Keratinocyte (primary cell): ENCODE data around the gene SIGLEC1. TPM values are rescaled to one million over a fixed set of nuclear protein-coding genes. Genes with fewer than 3 reads are reported as not detected.

Experiments
- DNase-seq: peaks from one replicate; pipeline ENCODE4 v3.0.0-alpha.2; 2011; ENCODE audit warnings: low read depth, missing footprints, low spot score
- FAIRE-seq: peaks from 2 replicates; lab custom pipeline; 2011; peaks lifted over from hg19 to GRCh38; lab: Jason Lieb, UNC
- H2AFZ ChIP-seq: 2 replicates; pipeline ENCODE4 v1.6.0; 2012; ENCODE audit warnings: low read length, control low read depth, inconsistent platforms; ENCODE audit not compliant: control insufficient read depth
- H3K27ac ChIP-seq: 2 replicates; pipeline ENCODE4 v1.5.1; 2011; ENCODE audit warnings: low read length; ENCODE audit not compliant: control insufficient read depth, insufficient read depth
- H3K27me3 ChIP-seq: 3 replicates; pipeline ENCODE4 v1.6.0; 2011; ENCODE audit warnings: low read length; ENCODE audit not compliant: control insufficient read depth, insufficient read depth; ENCODE audit errors: extremely low read depth
- H3K36me3 ChIP-seq, 2 experiments: 2 replicates in 1 of 2; 3 replicates in 1 of 2; pipeline ENCODE4 v1.5.1; 2011; ENCODE audit warnings: low read length in 2 of 2, mild to moderate bottlenecking in 1 of 2; ENCODE audit not compliant: control insufficient read depth in 2 of 2, insufficient read depth in 2 of 2; ENCODE audit errors: extremely low read depth in 1 of 2
- H3K4me1 ChIP-seq: 3 replicates; pipeline ENCODE4 v1.5.1; 2011; ENCODE audit warnings: low read length; ENCODE audit not compliant: control insufficient read depth, insufficient read depth; ENCODE audit errors: extremely low read depth
- H3K4me2 ChIP-seq: 3 replicates; pipeline ENCODE4 v1.6.0; 2011; ENCODE audit warnings: low read depth, low read length; ENCODE audit not compliant: control insufficient read depth, insufficient read depth; ENCODE audit errors: extremely low read depth
- H3K4me3 ChIP-seq, 3 experiments: fragments of 200-600 bp in 1 of 3; sonication (generic) in 1 of 3; 2 replicates in 2 of 3; 3 replicates in 1 of 3; pipeline ENCODE4 v1.5.1; 2011 to 2016; ENCODE audit warnings: low read length in 3 of 3, mild to moderate bottlenecking in 3 of 3, control low read depth in 2 of 3, inconsistent platforms in 1 of 3, low read depth in 1 of 3, mixed read lengths in 1 of 3, mixed run types in 1 of 3, moderate library complexity in 1 of 3; ENCODE audit not compliant: control insufficient read depth in 2 of 3, insufficient read depth in 2 of 3; ENCODE audit errors: extremely low read depth in 1 of 3
- H3K79me2 ChIP-seq: 2 replicates; pipeline ENCODE4 v1.6.0; 2012; ENCODE audit warnings: low read length; ENCODE audit not compliant: control insufficient read depth, insufficient read depth
- H3K9ac ChIP-seq: 3 replicates; pipeline ENCODE4 v1.6.0; 2011; ENCODE audit warnings: low read length; ENCODE audit not compliant: control insufficient read depth, insufficient read depth; ENCODE audit errors: extremely low read depth
- H3K9me1 ChIP-seq: 3 replicates; pipeline ENCODE4 v1.6.0; 2011; ENCODE audit warnings: low read length; ENCODE audit not compliant: control insufficient read depth, insufficient read depth; ENCODE audit errors: extremely low read depth
- H3K9me3 ChIP-seq: 2 replicates; pipeline ENCODE4 v1.5.1; 2012; ENCODE audit warnings: low read depth, low read length; ENCODE audit not compliant: control insufficient read depth
- H4K20me1 ChIP-seq: 3 replicates; pipeline ENCODE4 v1.6.0; 2011; ENCODE audit warnings: low read length; ENCODE audit not compliant: control insufficient read depth, insufficient read depth; ENCODE audit errors: extremely low read depth
- CTCF ChIP-seq, 3 experiments: IDR thresholded peaks in 1 of 3; conservative IDR thresholded peaks in 1 of 3; optimal IDR thresholded peaks in 1 of 3; 2 replicates in 2 of 3; 3 replicates in 1 of 3; pipeline versions ENCODE3 to v1.5.1; 2011; ENCODE audit warnings: low read length in 3 of 3, mild to moderate bottlenecking in 3 of 3, moderate library complexity in 2 of 3, control low read depth in 1 of 3, inconsistent platforms in 1 of 3; ENCODE audit not compliant: insufficient read depth in 2 of 3; ENCODE audit errors: extremely low read depth in 1 of 3
- EZH2 ChIP-seq: IDR thresholded peaks from one replicate; pipeline ENCODE4 v1.6.1; 2012; ENCODE audit warnings: inconsistent platforms, mild to moderate bottlenecking, low read length, moderate library complexity
- dilution Hi-C: fragments of 300-500 bp; cut with MboI; formaldehyde crosslinking; loops from one replicate; pipeline ENCODE4 v1.7.0; 2020; ENCODE audit warnings: low sequenced_read_pairs; ENCODE audit not compliant: extremely low pct_ligation_motif_present
- polyA plus RNA-seq, 5 experiments: library from polyadenylated mRNA; depleted of rRNA in 3 of 5; stranded (reverse) in 3 of 5; stranded (forward) in 1 of 5; unstranded in 1 of 5; fragments of >200 nt; gene quantifications; 1 replicate in 1 of 5; 2 replicates in 3 of 5; 3 replicates in 1 of 5; pipeline versions ENCODE4 v1.2.1 to v1.2.3, GENCODE V29; 2011 to 2012; ENCODE audit warnings: missing spikeins in 2 of 5, low read depth in 1 of 5, low replicate concordance in 1 of 5

The SIGLEC1 gene
- polyA plus RNA-seq, 1 donor (not counting 4 experiments of a cell fraction or from before 2014, with no cell fraction given): not detected

- Histone ChIP-seq H3K9me1 (no peaks in the 10 kb centered on the region), H3K4me1 (no peaks in the 10 kb centered on the region), H4K20me1 (no peaks in the 10 kb centered on the region), H3K4me3 (no peak overlapping the region), H3K9me3 (no peaks in the 10 kb centered on the region), H3K27ac (no peak overlapping the region), H3K9ac (no peak overlapping the region), H3K79me2 (no peaks in the 10 kb centered on the region), H3K27me3 (no peaks in the 10 kb centered on the region), H2AFZ (no peak overlapping the region), H3K36me3 (no peaks in the 10 kb centered on the region), H3K4me2 (no peak overlapping the region)
- dilution Hi-C loops: no loop called here
- no peak for FAIRE-seq
- no peak for DNase-seq
- TF ChIP-seq CTCF (optimal IDR thresholded peaks at IDR 0.05 in 1 of 3, IDR thresholded peaks at IDR 0.05 in 1 of 3, conservative IDR thresholded peaks at IDR 0.05 in 1 of 3; ENCODE audit: extremely low read depth in 1 of 3, insufficient read depth in 2 of 3, low read length in 3 of 3): no peak
- TF ChIP-seq EZH2: no peak
Observed at GRCh38 chr20:3714092-3714491, 1.7 kb upstream of the SIGLEC1 start.

GRCh38 chr20:3711484-3711941, 887 bp downstream of the SIGLEC1 start:
- no peak overlapping the region for H3K9ac ChIP-seq

More at GRCh38 chr20:3711484-3711941, 887 bp downstream of the SIGLEC1 start:
- dilution Hi-C loops: no loop called here
- Histone ChIP-seq H3K4me1 (no peaks in the 10 kb centered on the region), H3K9me1 (no peaks in the 10 kb centered on the region), H4K20me1 (no peaks in the 10 kb centered on the region), H2AFZ (no peak overlapping the region), H3K79me2 (no peaks in the 10 kb centered on the region), H3K36me3 (no peaks in the 10 kb centered on the region), H3K9me3 (no peaks in the 10 kb centered on the region), H3K4me2 (no peak overlapping the region), H3K27ac (no peak overlapping the region), H3K4me3 (no peak overlapping the region), H3K27me3 (no peaks in the 10 kb centered on the region)
- TF ChIP-seq CTCF (optimal IDR thresholded peaks at IDR 0.05 in 1 of 3, IDR thresholded peaks at IDR 0.05 in 1 of 3, conservative IDR thresholded peaks at IDR 0.05 in 1 of 3; ENCODE audit: extremely low read depth in 1 of 3, insufficient read depth in 2 of 3, low read length in 3 of 3) (no peak), EZH2 (no peak)
- DNase-seq (no peak), FAIRE-seq (no peak)
